GM19463 (cell line): ENCODE results near the gene CLSTN2.

Experiments used
- ATAC-seq: cut with Tn5 transposase; IDR thresholded peaks from one replicate; pipeline ENCODE4 v1.9.1; 2021; ENCODE audit warnings: mild to moderate bottlenecking, moderate library complexity; ENCODE audit not compliant: unreplicated experiment

The CLSTN2 gene

DNA sequence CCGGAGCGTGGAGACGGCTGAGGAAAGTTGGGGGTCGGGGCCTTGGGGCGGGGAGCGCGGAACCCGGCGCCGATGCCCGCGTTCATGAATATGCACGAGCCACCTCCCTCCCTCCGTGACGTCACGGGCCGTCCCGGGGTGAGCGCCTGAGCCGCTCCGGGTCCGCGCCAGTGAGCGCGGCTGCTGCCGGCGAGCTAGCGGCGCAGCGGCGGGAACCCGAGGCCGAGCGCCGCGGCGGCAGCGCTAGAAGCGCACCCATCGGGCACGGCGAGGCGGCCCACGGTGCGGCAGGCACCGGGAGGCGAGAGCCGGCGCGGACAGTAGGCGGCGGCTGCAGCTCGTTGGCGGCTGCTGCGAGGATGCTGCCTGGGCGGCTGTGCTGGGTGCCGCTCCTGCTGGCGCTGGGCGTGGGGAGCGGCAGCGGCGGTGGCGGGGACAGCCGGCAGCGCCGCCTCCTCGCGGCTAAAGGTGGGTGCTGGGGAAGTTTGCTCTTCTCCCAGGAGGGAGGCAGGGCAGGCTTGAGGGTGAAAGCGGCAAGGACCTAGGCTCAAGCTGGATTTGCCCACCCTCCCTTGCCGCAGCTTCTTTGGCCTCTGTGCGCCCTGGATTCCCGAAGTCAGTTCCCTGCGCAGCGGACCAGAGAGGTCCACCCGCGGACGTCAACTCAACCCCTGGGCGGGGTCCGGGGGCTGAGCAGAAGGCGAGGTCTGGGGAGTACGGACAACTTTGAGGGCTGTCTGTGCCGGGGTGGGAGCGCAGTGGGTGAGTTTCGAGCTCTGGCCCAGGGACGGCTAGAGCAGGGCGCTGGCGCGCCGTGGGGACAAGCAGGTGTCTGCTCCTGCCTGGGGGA is at the start of gene CLSTN2:
TSS of gene CLSTN2 (plus strand) at position 170 of the 850 bp plus-strand sequence.
- peak; percentile 63 for ATAC-seq

DNA sequence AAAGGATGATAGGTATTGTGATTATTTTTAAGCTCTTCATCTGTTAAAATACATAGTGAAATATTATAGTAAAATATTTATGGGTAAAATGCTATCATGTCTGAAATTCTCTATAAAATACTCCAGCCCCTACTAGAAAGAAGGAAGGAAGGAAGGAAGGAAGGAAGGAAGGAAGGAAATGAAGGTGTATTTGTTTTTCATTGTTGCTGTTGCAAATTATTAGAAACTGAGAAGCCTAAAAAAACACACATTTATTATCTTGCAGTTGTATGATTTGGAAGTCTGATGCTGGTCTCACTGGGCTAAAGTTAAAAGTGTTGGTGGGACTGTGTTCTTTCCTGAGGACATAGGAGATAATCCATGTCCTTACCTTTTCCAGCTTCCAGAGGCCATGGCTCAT is 47.6 kb upstream of the CLSTN2 start:
- no peak for ATAC-seq

DNA sequence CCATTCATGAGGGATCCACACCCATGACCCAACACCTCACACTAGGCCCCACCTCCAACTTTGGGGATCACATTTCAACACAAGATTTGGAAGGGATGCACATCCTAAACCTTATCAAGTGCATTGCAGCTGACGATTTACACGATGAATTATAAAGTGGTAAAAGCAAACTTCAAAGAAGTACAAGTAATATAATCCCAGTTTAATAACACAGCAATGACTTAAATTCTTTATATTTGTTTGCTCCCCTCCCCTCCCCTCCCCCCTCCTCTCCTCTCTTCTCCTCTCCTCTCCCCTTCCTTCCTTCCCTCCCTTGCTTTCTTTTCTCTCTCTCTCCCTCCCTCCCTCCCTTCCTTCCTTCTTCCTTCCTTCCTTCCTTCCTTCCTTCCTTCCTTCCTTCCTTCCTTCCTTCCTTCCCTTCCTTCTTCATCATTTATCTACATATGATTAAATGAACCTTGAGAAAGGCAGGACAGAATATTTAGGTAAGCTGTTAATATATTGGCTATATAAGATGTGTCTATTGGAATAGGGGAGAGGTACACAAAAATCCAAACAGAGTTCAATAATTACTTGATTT is 46.3 kb upstream of the CLSTN2 start:
- no peak for ATAC-seq

DNA sequence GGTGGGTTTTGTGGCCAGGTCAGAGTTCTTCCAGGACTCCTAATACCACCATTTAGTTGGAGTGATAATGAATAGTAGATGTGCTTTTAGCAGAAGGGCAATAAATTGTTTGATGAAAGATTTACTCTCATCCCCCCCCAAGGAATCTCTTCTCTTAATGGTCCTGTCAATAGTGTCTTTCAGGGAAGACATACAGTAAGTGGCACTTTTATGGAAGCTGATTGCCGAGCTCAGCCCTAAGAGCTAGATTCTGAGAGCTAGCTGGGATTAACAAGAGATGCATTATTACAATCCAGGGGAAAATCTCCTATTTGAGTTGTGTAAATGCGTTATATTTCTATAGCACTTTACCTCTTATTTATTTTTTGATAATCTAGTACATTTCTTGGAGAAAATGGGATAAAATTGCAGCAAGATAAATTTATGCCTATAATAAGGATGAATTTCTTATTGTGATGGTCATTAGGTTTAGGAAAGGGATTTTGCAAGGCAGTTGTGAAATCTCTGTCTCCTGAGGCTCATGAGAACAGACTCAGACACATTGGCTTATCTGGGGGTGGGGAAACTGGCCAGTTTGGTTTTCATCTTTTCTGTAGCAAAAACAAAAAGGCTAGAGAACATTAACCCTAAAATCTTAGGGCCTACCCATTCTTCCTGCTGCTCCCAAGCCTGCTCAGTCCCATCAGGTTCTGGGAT is 41.6 kb upstream of the CLSTN2 start:
- ATAC-seq: no peak

DNA sequence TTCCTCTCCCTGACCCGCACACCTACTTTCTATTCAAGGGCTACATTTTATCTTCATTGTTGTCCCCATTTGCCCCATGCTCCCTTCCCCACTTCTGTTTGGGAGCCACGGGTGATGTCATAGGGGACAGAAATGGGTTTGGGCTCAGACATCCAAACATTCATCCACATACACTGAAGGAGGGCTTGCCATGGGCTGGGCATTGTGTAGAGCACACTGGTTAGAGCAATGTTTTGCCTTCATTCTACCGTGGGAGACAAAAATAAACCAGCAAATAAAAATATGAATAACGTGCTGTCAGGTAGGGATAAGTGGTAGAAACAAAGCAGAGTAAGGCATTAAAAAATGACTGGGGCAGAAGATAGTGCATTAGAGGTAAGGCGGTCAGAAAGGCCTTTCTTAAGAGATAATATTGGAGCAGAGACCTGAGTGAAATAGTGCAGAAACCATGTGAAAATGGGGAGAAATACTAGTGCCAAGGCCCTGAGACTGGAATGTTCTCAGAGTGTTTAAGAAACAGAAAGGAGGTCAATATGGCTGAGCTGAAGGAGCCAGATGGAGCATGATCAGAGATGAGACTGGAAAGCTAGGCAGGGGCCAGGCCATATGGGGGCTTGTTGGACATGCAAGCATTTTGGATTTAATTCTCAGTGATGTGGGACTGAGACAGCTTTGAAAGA is 40.9 kb upstream of the CLSTN2 start:
- ATAC-seq: no peak

DNA sequence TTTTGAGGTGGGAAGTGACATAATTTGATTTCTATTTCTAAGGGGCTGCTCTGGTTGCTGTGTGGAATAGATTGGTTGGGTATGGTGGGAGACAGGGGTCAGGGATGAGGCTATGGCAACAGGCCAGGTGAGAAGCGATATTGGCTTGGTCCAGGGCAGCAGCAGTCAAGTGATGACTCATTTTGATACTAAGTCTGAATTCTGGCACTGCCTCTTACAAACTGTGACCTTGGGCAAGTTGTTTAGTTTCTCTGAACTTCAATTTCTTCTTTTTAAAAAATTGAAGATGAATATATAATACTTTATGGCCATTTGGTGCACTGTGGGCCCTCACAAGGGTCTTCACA is 40.4 kb upstream of the CLSTN2 start:
- ATAC-seq: no peak

DNA sequence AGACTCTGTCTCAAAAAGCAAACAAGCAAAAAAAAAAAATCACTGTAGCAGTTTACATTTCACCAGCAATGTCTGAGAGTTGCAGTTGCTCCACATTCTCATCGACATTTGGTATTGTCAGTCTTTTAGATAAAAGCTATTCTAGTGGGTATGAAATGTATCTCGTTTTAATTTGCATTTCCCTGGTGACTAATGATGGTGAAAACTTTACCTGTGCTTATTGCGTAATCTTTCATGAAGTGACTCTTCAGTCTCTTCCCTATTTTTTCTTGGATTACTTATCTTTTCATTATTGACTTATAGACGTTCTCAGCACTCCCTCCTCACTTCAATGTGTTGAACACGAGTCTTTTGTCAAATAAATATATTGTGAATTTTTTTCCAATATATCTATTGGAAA is 37.2 kb upstream of the CLSTN2 start:
- ATAC-seq: no peak

DNA sequence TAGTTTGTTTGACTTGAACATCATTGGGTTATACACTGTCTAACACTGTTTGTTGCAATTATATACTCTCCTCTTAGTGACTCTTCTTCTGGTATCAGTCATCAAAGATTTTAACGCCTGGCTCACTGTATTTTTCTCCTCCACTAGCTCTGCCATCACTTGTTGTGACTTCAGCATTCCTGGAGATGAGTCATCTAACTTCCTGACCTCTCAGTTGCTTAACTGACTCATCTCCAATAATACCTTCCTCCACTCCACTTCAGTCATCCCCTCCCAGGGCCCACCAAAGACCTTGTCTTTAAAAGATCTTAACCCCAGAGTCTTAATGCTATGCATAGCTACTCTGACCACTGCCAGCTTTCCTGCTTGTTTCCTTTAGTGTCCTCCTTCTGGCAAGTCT is 28.6 kb upstream of the CLSTN2 start:
- no peak for ATAC-seq

DNA sequence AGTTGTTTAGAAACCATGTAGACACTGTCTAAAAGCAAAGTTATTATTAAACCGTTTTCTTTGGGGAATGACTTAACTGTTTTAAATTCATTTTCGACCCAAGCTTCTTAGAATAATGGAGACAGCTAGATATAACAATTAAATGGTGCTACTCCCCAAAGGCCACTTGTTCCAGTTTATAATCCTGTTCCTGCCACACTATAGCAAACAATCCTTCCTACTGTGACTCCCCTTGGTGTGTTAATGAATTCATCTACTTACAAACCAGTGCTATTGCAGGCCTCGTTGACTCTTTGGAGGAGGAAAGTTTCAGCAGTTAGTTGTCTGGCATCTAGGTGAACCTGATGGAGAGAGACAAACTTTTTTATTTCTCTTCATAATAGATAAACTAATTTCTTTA is 25.2 kb upstream of the CLSTN2 start:
- no peak for ATAC-seq

DNA sequence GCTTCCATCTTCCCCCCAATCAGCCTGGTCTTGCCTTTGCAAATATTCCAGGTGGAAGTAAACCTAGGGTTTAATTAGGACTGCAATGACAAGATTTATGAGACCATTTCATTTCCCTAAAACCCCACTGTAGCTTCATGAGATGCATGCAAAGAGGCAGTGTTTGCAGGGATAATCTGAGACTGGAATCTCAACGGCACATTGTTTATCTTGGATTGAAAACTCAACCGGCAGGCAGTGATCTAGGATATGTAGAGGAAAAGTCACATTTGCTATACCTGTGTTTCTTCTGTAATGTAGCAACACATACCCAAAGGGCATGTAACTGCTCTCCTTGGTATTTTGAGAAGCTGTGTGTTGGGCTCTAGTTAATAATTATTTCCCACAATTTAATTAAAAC is 18.7 kb upstream of the CLSTN2 start:
- ATAC-seq: no peak

DNA sequence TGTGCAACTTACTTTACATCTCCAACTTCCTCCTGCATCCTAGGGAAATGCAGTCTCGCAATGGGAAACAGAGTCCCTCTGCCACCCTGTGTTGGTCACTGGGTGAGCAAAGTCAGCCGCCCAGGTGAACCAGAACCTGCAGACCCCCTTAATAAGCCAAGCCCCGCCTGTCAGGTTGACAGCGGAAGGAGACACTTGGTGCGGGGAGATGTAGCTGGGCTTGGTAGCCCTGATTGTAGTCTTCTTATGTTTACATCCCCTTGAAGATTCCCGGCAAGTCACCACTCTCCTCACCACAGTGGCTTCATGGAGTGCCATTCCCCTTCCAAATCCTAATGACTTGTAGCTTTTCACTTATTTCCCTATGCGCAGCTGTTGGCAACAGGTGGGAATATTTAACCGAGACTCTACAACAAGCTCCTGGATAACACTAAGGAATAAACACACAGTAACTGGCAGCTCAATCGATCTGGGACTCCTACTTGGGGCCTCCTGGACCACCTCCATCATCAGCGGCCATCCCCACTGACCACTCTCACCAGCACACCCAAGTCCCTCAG is 17.7 kb upstream of the CLSTN2 start:
- ATAC-seq: no peak

DNA sequence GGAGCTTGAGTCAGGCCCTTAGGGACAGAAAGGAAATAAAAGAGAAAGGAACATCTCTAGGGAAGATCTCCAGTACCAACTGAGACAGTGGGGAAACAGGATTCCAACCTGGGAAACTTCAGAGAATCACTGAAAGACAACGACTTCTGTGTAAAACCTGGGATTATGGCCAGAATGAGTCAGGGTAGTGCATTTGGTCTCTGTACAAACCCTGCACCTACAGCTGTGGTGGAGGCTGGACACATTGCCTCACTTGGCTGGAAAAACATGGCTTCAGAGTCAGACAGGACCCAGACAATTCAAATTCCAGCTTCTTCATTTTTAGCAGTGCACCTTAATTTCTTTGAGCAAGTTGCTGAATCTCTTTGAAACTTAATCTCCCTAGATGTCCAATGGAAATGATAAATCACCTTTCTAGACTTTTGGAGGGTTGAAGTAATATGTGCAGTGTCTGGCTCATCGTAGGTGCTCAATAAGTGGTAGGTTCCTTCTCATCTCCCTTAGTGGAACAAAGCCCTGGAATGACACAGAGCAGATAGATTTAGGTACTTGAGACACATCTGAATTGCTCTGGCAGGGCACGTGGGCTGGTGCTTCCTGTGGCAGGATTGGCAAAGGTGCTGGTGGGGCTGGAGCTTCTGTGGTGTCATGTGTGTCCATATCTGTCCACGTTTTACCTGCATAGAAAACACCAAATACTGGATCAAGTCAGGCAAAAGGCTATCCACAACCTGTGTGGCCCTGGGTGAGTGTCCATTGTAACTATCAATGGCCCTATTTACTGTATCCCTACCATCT is 6.1 kb upstream of the CLSTN2 start:
- no peak for ATAC-seq

DNA sequence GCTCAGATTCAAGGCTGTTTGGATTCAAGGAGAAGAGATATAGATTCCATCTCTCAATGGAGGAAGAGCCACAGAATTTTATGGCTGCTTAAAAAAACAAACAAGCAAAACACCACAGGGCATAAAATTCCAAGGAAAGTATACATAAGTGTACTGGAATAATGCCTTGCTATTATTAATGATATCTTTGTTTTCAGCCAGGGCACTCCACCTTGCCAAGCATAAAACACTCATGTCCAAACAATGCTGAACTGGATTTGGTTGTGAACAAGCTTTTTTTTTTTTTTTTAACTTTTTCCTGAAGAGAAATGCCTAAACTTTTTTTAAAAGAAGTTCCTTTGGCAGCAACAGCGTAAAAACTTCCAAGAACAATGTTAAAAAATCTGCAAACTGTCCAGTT is 4.8 kb upstream of the CLSTN2 start:
- no peak for ATAC-seq

DNA sequence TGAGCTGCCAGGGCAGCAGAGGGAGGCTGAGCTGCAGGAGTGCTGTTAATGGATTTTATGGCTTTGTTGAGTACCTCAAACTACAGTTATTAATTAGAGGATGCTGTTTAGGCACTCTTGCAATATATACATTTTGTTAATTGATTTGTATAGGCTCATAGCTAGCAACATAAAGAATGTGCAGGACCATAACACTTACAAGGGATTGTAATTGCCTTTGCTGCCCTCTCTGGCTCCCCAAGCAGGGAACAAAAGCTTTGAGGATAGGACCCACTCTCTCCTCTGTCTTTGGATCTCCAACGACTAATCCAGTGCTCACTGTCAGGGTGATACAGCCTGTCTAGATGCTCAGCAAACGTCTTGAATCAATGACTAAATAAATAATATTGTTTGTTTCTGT is 1.2 kb upstream of the CLSTN2 start:
- no peak for ATAC-seq

DNA sequence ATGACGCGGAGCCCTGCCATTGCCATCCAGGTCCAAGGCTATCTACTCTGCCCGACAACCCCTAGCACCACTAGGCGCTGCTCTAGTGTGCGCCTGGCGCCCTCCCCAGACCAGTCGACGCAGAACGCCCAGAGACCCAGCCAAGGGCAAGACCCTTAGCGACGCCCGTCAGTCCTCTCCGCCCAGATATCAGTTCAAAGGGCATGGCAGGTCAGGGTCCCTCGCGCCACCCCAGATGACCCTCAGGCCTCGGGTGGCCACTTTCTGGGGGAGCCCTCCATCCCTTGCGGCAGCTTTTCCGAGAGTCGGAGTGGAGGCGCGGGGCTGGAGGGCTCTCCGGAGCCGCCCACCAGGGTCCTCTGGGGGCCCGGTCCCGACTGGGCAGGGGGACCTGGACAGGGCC is 371 bp upstream of the CLSTN2 start:
- no peak for ATAC-seq

DNA sequence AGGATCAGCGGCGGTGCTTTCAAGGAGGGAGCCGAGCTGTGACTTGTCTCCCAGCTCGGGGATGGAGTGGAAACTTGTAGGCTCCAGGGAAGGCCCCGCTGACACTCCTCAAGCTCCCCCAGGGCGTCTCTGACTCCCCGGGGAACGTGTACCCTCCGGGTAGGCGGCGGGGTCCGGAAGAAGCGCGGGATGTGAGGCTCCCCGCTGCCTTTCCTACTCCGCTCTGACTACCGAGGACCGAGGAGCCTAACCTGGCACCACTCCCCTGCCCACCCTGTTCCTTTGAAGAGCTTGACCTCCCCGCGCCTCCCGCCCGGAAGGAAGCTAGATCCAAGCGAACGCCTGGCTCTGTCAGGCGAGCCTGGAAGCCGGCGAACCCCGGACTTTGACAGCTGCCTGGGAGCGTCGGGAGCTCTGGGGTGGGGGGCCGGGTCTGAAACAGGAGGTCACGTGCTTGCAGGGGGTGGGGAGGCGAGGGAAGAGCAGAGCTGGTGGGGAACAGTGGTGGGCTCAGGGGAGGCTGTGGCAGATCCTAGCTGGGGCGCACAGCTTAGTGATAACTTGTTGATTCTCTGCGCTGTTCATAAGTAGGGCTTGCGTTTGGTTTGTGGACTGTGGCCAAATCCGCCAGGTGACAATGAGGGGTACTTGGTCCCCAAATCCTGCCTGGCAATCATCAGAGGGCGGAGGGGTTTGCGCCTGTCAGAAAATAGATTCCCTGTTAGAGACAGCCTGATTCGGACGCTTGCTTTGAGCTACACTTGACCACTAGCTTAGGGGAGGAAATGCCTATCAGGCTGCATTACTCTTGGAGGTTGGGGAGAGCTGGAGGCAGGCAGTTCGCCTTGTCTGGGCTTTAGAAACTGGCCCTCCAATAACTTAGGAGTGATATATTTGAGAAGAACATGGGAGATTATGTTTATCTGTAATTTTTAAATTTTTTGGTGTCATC is 1.2 kb downstream of the CLSTN2 start:
- ATAC-seq: no peak

DNA sequence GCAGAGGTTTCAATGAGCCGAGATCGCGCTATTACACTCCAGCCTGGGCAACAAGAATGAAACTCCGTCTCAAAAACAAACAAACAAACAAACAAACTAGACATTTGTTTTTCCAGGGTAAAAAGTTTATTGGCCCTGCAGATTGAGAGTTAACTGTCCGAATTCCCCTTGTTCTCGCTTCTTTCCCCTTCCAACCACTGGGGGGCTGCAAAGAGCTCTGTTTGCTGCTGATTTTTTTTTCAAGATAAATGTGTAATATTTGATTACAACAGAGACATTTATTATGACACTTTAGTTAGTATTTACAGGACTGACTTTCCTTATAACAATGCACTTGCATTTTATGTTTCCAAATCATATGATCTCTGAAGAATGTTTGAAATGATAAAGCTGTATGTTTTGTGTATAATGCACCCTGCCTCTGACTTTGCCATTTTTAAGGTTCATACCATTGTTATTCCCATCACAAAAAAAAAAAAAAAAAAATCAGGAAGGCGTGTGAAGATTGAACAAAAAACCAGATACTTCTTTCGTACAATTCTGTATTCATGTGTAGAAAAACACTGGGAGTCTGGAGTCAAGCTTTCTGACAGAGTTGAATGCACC is 2.8 kb downstream of the CLSTN2 start:
- no peak for ATAC-seq

DNA sequence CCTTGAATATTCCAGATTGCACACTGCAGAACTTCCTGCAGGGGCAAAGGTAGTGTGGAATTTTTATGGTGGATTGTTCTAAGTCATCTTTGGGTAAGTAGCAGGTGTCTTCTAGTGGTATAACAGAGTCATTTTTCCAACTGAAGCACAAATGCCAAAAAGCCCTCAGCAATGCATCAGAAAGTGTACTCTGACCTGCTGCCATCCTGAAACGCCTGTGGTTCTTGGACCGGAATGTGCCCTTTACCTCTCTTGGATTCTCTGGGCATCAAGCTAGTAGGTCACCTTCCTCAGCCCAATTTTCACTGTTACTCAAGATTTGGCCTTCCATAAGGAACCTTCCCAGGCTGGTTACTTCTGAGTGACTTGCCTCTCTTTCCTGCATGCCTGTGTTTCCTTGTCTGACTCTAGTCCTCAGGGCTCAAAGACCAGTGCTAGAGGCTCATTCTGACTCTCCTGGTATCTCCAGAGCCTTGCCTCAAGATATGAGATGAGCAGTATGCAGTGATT is 4.8 kb downstream of the CLSTN2 start:
- ATAC-seq: no peak

DNA sequence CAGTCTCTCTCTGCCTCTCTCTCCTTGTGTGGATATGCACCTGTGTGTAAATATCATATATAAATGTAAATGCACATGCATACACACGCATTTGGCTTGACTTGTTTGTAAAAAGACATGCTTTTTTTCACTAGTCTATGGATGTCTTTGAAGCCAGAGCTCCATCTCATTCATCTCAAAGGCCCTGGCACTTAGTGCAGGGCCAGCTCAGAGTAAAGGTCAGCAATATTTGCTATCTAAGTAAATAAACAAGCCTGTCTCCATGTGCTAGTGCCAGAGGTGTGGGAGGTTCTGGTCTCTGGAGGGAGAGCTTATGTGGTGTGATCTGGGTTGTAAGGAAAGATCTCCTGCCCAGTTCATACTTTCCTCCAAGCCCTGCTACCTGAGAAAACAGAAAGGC is 5.6 kb downstream of the CLSTN2 start:
- no peak for ATAC-seq
